ENCODE measurements around the gene CIB4. TPM values are rescaled to one million over a fixed set of nuclear protein-coding genes. Genes with fewer than 3 reads are reported as not detected.

Gene CIB4
- total and polyA plus RNA-seq, 9 of the 15 experiments (the other 6 are each of a cell fraction or from before 2014, with no cell fraction given), result not detected

DNA sequence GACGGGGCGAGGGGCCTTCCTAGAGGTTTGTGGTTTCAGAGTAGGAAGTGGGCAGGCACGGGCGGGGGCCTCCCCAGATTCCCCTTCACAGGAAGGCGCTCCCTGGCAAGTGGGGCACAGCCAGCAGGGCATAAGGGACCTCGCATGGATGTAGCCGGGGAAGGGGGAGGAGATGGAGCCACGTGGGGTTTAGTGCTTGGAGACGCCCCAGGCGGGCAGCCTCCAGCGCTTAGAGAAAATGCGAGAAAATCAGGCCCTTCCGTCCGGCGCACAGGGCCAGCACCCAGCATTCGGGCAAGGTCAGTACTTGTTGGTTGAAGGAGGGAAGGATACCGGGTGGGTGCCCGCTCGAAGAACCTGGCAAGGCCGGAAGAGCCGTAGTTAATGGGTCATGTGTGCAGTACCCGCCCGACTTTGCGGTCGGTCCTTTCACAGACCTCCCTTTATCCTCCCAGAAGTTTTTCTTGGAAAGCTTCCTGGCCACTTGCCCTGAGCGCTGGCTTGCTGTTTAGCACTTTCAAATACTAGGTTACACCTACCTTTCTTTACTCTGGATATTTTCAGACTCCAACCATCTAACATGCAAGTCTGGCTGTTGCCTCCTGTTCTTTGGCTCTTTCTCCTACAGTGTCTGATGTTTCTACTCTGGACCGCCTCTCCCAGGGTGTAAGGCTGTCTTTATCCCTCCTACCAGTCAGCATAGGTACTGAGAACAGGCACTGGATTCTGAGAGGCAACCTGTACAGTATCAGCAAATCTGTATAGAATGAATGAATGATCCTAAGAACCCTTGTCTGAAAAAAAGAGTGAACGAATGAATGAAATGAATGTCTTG, 78.1 kb downstream of the CIB4 start:
- no peaks in the 10 kb centered on the region for H3K36me3 ChIP-seq (ENCODE audit: control insufficient read depth, insufficient read depth, low read length)
- no peaks in the 10 kb centered on the region for H3K9me3 ChIP-seq (replicated peaks; ENCODE audit: control insufficient read depth, insufficient read depth, low read depth, low read length)
- FAIRE-seq, result no peak
- H2AFZ ChIP-seq (ENCODE audit: low read depth, low read length), result no peak overlapping the region
- no peak overlapping the region for H3K4me3 ChIP-seq
- 14% methylated on average over 26 of the region's 28 CpGs for WGBS (ENCODE audit: insufficient coverage, low coverage, missing lambda C conversion rate)
- BruUV-seq (replicated peaks), result no TSS peak
- in situ Hi-C loops (cut with MboI) (no loop called here), intact Hi-C loops (cut with micrococcal nuclease) (no loop called here)
- CTCF ChIA-PET (ENCODE audit: low intra/inter-chr PET ratio), result no interaction called here
- H3K27me3 ChIP-seq (ENCODE audit: control insufficient read depth in 2 of 2, insufficient read depth in 2 of 2, low read length in 2 of 2), result peaks cover 54 to 75% of the 10 kb centered on the region in 2 experiments
- DNase-seq (ENCODE audit: extremely low read depth in 1 of 4, low spot score in 3 of 4), result no peak
- no peaks in the 10 kb centered on the region for H3K79me2 ChIP-seq (ENCODE audit: control insufficient read depth, insufficient read depth, low read length)
- H3K9me1 ChIP-seq (ENCODE audit: control insufficient read depth, insufficient read depth, low read length), result no peaks in the 10 kb centered on the region
- peaks cover 0 to 16% of the 10 kb centered on the region in 2 experiments; a peak in 2 of 5 replicates for H3K4me1 ChIP-seq (replicated peaks in 1 of 2; ENCODE audit: control insufficient read depth in 2 of 2, insufficient read depth in 2 of 2, low read length in 2 of 2)
- ATAC-seq, result no peak
- POLR2A ChIA-PET, result no interaction called here
- no peak overlapping the region for H3K27ac ChIP-seq (ENCODE audit: extremely low read depth, low read depth, low read length)
- no peaks in the 10 kb centered on the region for H4K20me1 ChIP-seq (replicated peaks; ENCODE audit: control insufficient read depth, insufficient read depth, low read length)
- no peak overlapping the region for H3K9ac ChIP-seq (ENCODE audit: insufficient read depth in 1 of 2, low read depth in 2 of 2, low read length in 2 of 2)
- H3K4me2 ChIP-seq (ENCODE audit: insufficient read depth, low read length), result no peak overlapping the region
- no peak for TF ChIP-seq ZNF407 (IDR thresholded peaks at IDR 0.05; ENCODE audit: low read depth)
- TF ChIP-seq CEBPG (CRISPR knock-in tag; IDR thresholded peaks at IDR 0.05), result no peak
- TF ChIP-seq CEBPG (tag; conservative IDR thresholded peaks at IDR 0.05 in 1 of 2, IDR thresholded peaks at IDR 0.05 in 1 of 2), result no peak
- no peak for TF ChIP-seq FIP1L1 (IDR thresholded peaks at IDR 0.05; ENCODE audit: low read depth, low read length, poor library complexity, severe bottlenecking)
- TF ChIP-seq PHF21A (IDR thresholded peaks at IDR 0.05; ENCODE audit: borderline replicate concordance, low read depth), result no peak
- no peak for TF ChIP-seq GTF2E2 (tag; IDR thresholded peaks at IDR 0.05)
